ENCODE measurements around the gene ATP6V0C. TPM values are rescaled to one million over a fixed set of nuclear protein-coding genes. Genes with fewer than 3 reads are reported as not detected.
A peak's percentile ranks its signal among the peaks of the same experiment; 100 is the strongest.

ATP6V0C gene
- total RNA-seq, 1 donor from 2014 or later, result 313 TPM

GRCh38 chr16:2473446-2473926 is 40.3 kb upstream of the ATP6V0C start:
- Histone ChIP-seq H3K36me3 (no peaks in the 10 kb centered on the region), H3K27ac (no peak overlapping the region), H3K9me3 (no peaks in the 10 kb centered on the region), H3K27me3 (ENCODE audit: low read depth) (peaks cover 47% of the 10 kb centered on the region), H3K4me1 (peaks cover 48% of the 10 kb centered on the region), H3K4me3 (peak overlapping the region; percentile 84)
- ATAC-seq (no peak), DNase-seq (no peak)
- intact Hi-C loops (cut with DNase I), result no loop called here
- no peak for TF ChIP-seq CTCF (IDR thresholded peaks at IDR 0.05)

DNA sequence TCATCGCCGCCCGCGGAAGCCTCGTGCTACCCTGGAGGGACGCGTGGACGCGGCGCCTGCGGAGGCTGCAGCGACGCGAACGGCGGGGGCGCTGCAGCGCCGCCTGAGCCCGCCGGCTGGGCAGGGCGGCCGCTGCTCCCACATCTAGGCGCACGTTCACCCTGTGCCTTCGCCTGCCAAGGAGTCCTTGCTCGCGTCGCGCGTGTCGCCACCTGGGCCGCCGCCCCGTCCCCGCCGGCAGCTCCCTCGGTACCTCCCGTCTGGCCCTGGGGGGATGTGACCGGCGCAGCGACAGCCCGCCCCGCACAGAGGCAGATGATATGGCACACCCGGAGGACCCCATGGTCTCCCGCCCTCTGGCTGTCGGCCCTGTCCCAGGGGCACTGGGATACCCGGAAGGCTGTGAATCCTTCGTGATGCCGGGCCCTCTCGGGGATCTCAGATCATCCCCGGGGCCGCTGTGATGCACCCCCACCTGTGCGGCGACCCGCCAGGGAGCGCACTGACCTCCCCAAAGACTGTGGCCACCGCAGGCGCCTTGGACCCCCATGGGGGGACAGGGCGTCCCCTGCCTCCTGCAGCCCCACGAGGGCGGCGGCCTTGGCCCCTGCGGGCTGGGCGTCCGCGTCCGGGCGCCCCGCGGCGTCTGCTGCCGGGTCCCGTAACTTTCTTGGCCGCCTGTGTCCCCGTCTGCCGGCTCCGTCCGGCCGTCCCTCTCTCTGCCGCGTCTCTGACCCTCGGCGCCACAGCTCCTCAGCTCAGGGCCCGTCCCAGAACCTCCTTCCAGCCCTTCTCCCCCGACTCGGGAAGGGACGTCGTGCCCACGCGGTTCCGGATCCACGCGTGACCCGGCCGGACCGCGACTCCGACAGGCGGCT is 39.5 kb upstream of the ATP6V0C start:
- peak overlapping the region; percentile 84 for H3K27ac ChIP-seq
- H3K27me3 ChIP-seq (ENCODE audit: low read depth), result peaks cover 39% of the 10 kb centered on the region
- no peaks in the 10 kb centered on the region for H3K9me3 ChIP-seq
- peaks cover 40% of the 10 kb centered on the region for H3K4me1 ChIP-seq
- DNase-seq (peak; percentile 69), ATAC-seq (peak; percentile 74 to 76)
- intact Hi-C loops (cut with DNase I), result no loop called here
- no peaks in the 10 kb centered on the region for H3K36me3 ChIP-seq
- peak; percentile 45 for TF ChIP-seq CTCF (IDR thresholded peaks at IDR 0.05)
- H3K4me3 ChIP-seq, result peak overlapping the region; percentile 84

GRCh38 chr16:2474877-2475412 is 38.8 kb upstream of the ATP6V0C start, which contains the start of gene TBC1D24:
TSS of gene TBC1D24 (plus strand) at chr16:2475127. CDS start at chr16:2496149, 21,022 bp downstream.
- no peak for TF ChIP-seq CTCF (IDR thresholded peaks at IDR 0.05)
- Histone ChIP-seq H3K36me3 (no peaks in the 10 kb centered on the region), H3K4me1 (peaks cover 34% of the 10 kb centered on the region), H3K27ac (peak within 1 kb of the TSS; percentile 84), H3K9me3 (no peaks in the 10 kb centered on the region), H3K4me3 (peak within 1 kb of the TSS; percentile 84), H3K27me3 (ENCODE audit: low read depth) (peaks cover 32% of the 10 kb centered on the region)
- ATAC-seq, result peak; percentile 91 to 94
- peak; percentile 89 for DNase-seq
- intact Hi-C loops (cut with DNase I), result no loop called here

DNA sequence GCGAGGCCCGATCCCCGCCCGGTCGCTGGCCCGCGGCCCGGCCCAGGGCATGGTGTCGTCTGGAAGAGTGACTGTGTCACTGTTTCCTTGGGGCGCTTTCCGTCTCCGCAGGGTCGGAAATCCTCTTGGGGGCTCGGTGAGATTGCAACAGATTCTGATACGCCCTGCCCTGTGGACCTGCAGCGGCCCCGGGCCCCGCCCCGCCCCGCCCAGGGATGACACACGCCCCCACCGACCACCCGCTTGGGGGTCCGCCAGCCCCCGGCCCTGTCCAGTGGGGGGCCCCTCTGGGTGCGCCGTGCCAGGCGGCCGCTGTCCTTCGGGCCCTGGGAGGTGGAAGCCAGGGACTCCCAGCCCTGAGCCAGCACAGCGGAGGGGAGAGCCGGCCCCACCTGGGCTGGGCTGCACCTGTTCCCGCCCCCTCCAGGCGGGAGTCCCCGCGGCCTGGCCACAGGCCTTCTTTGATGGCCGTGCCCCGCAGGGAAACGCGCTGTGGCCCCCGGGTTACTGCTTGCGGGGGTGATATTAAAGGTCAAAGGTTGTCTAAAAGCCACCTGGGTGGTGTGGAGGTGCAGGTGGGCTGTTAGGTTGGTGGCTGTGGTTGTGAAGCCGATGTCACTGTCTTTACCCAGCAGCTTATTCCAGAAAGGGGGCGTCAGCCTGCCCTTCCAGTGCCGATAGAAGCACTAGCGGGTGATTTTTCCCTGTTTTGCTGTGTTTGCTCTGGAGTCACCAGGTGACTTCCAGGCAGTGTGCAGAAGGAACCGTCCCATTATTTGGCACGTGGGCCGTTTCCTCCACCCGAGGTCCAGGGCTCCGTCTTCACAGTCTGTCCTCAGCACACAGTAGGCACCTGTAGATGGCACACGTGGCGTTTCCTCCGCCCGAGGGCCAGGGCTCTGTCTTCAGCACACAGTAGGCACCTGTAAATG is 38.1 kb upstream of the ATP6V0C start:
- H3K4me1 ChIP-seq, result peaks cover 36% of the 10 kb centered on the region
- no peaks in the 10 kb centered on the region for H3K36me3 ChIP-seq
- peak; percentile 37 to 60 for ATAC-seq
- TF ChIP-seq CTCF (IDR thresholded peaks at IDR 0.05), result no peak
- no peak for DNase-seq
- H3K27me3 ChIP-seq (ENCODE audit: low read depth), result peaks cover 25% of the 10 kb centered on the region
- intact Hi-C loops (cut with DNase I), result no loop called here
- peak overlapping the region; percentile 84 for H3K27ac ChIP-seq
- H3K4me3 ChIP-seq, result peak overlapping the region; percentile 84
- H3K9me3 ChIP-seq, result no peaks in the 10 kb centered on the region

DNA sequence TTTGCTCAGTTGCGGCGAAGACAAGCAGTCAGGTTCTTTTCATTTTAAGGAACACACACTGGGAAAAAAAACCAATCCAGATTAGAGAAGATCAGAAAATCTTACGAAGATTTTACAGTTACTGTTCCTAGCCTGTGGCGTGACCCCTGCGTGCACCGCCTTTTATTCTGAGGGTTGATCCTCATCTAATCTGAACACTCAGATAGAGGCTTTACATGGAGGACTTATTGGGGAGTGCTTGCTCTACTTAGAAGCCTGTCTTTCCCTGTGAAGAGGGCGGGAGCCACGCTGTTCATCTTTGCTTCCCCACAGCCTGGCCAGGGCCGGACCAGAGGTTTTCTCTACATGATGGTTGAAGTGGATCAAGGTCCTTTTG is 37.4 kb upstream of the ATP6V0C start:
- DNase-seq (no peak), ATAC-seq (no peak)
- Histone ChIP-seq H3K27me3 (ENCODE audit: low read depth) (peaks cover 18% of the 10 kb centered on the region), H3K4me1 (peaks cover 32% of the 10 kb centered on the region), H3K36me3 (no peaks in the 10 kb centered on the region), H3K9me3 (no peaks in the 10 kb centered on the region), H3K27ac (peak overlapping the region; percentile 84), H3K4me3 (peak overlapping the region; percentile 84)
- intact Hi-C loops (cut with DNase I), result no loop called here
- TF ChIP-seq CTCF (IDR thresholded peaks at IDR 0.05), result no peak

Data from lower lobe of right lung (tissue), 2 donors.